Erythroblast (primary cell): ENCODE results near the gene SWT1.

ENCODE experiments used
- GATA1 ChIP-seq: IDR thresholded peaks from 2 replicates; pipeline ENCODE4 v1.6.1; 2011; ENCODE audit warnings: low read depth, mild to moderate bottlenecking, control low read depth, low read length, moderate library complexity
- POLR2A ChIP-seq: IDR thresholded peaks from 2 replicates; pipeline ENCODE4 v1.6.1; 2011; ENCODE audit warnings: mild to moderate bottlenecking, low read length

- TF ChIP-seq POLR2A = no peak
- TF ChIP-seq GATA1 = no peak
These were observed 56.1 kb downstream of the SWT1 start for GRCh38 chr1:185213091-185213490.
